HUES6 (cell line): ENCODE measurements around the gene C2CD2.

ENCODE experiments used
- H3K27ac ChIP-seq: 2 replicates; pipeline ENCODE4 v1.7.0; 2013; ENCODE audit warnings: low read depth, mild to moderate bottlenecking, low read length, inconsistent platforms
- H3K27me3 ChIP-seq: 2 replicates; pipeline ENCODE4 v1.6.1; 2013; ENCODE audit warnings: low read length; ENCODE audit not compliant: control insufficient read depth, insufficient read depth
- H3K36me3 ChIP-seq: 2 replicates; pipeline ENCODE4 v1.6.1; 2013; ENCODE audit warnings: low read length; ENCODE audit not compliant: control insufficient read depth, insufficient read depth
- H3K4me1 ChIP-seq: 2 replicates; pipeline ENCODE4 v1.6.1; 2013; ENCODE audit warnings: low read length; ENCODE audit not compliant: control insufficient read depth, insufficient read depth
- H3K4me3 ChIP-seq: 2 replicates; pipeline ENCODE4 v1.5.1; 2013; ENCODE audit warnings: low read depth, low read length
- H3K9ac ChIP-seq: one replicate; pipeline ENCODE4 v1.6.1; 2013; ENCODE audit warnings: mild to moderate bottlenecking, low read length
- H3K9me3 ChIP-seq: 2 replicates; pipeline ENCODE4 v1.6.1; 2013; ENCODE audit warnings: low read depth, low read length; ENCODE audit not compliant: control insufficient read depth, insufficient read depth

Gene C2CD2

GRCh38 chr21:41861255-41861654 lies 92.6 kb downstream of the C2CD2 start:
- Histone ChIP-seq H3K27me3 (no peaks in the 10 kb centered on the region), H3K4me3 (no peak overlapping the region), H3K27ac (no peak overlapping the region), H3K4me1 (peaks cover 13% of the 10 kb centered on the region; the same call in 1 of the 2 replicates), H3K36me3 (peaks cover 30% of the 10 kb centered on the region), H3K9ac (no peak overlapping the region), H3K9me3 (no peaks in the 10 kb centered on the region)

- Histone ChIP-seq H3K4me1 (peaks cover 8% of the 10 kb centered on the region; the same call in 1 of the 2 replicates), H3K9ac (no peak overlapping the region), H3K9me3 (no peaks in the 10 kb centered on the region), H3K36me3 (peaks cover 39% of the 10 kb centered on the region), H3K27me3 (no peaks in the 10 kb centered on the region), H3K4me3 (no peak overlapping the region), H3K27ac (no peak overlapping the region)
Observed at GRCh38 chr21:41859297-41859980, 94.4 kb downstream of the C2CD2 start.

- no peaks in the 10 kb centered on the region for H3K27me3 ChIP-seq
- H3K4me3 ChIP-seq = no peak overlapping the region
- H3K36me3 ChIP-seq = peaks cover 47% of the 10 kb centered on the region
- no peak overlapping the region for H3K9ac ChIP-seq
- no peak overlapping the region for H3K27ac ChIP-seq
- no peaks in the 10 kb centered on the region for H3K9me3 ChIP-seq
- peaks cover 8% of the 10 kb centered on the region; the same call in 1 of the 2 replicates for H3K4me1 ChIP-seq
Observed at GRCh38 chr21:41858466-41859296, 95.1 kb downstream of the C2CD2 start.

- no peak overlapping the region for H3K27ac ChIP-seq
- peaks cover 50% of the 10 kb centered on the region for H3K36me3 ChIP-seq
- H3K9ac ChIP-seq = no peak overlapping the region
- no peaks in the 10 kb centered on the region for H3K9me3 ChIP-seq
- no peaks in the 10 kb centered on the region for H3K27me3 ChIP-seq
- peaks cover 8% of the 10 kb centered on the region; the same call in 1 of the 2 replicates for H3K4me1 ChIP-seq
- no peak overlapping the region for H3K4me3 ChIP-seq
Observed at GRCh38 chr21:41857771-41858300, 96.0 kb downstream of the C2CD2 start.

GRCh38 chr21:41856572-41856971 lies 97.2 kb downstream of the C2CD2 start:
- Histone ChIP-seq H3K9me3 (no peaks in the 10 kb centered on the region), H3K9ac (no peak overlapping the region), H3K4me1 (no peaks in the 10 kb centered on the region), H3K36me3 (peaks cover 50% of the 10 kb centered on the region), H3K27me3 (no peaks in the 10 kb centered on the region), H3K4me3 (no peak overlapping the region), H3K27ac (no peak overlapping the region)

- peaks cover 46% of the 10 kb centered on the region for H3K36me3 ChIP-seq
- no peak overlapping the region for H3K9ac ChIP-seq
Observed at GRCh38 chr21:41854426-41854995, 99.3 kb downstream of the C2CD2 start.

GRCh38 chr21:41852929-41853320 lies 100.9 kb downstream of the C2CD2 start:
- Histone ChIP-seq H3K9ac (no peak overlapping the region), H3K36me3 (peaks cover 34% of the 10 kb centered on the region), H3K27me3 (no peaks in the 10 kb centered on the region), H3K4me3 (no peak overlapping the region), H3K4me1 (no peaks in the 10 kb centered on the region), H3K9me3 (no peaks in the 10 kb centered on the region), H3K27ac (no peak overlapping the region)

More at GRCh38 chr21:41854426-41854995, 99.3 kb downstream of the C2CD2 start:
- no peak overlapping the region for H3K27ac ChIP-seq
- no peaks in the 10 kb centered on the region for H3K9me3 ChIP-seq
- H3K4me3 ChIP-seq = no peak overlapping the region
- H3K27me3 ChIP-seq = no peaks in the 10 kb centered on the region
- H3K4me1 ChIP-seq = no peaks in the 10 kb centered on the region

GRCh38 chr21:41852151-41852928 lies 101.5 kb downstream of the C2CD2 start:
- H3K27ac ChIP-seq = no peak overlapping the region
- no peak overlapping the region for H3K9ac ChIP-seq
- peaks cover 29% of the 10 kb centered on the region for H3K36me3 ChIP-seq
- H3K9me3 ChIP-seq = no peaks in the 10 kb centered on the region
- H3K27me3 ChIP-seq = no peaks in the 10 kb centered on the region
- H3K4me1 ChIP-seq = no peaks in the 10 kb centered on the region
- H3K4me3 ChIP-seq = no peak overlapping the region

GRCh38 chr21:41851090-41851790 lies 102.6 kb downstream of the C2CD2 start:
- H3K9ac ChIP-seq = no peak overlapping the region
- H3K36me3 ChIP-seq = peaks cover 19% of the 10 kb centered on the region
- H3K27ac ChIP-seq = no peak overlapping the region
- H3K9me3 ChIP-seq = no peaks in the 10 kb centered on the region
- H3K4me3 ChIP-seq = no peak overlapping the region
- no peaks in the 10 kb centered on the region for H3K4me1 ChIP-seq
- H3K27me3 ChIP-seq = no peaks in the 10 kb centered on the region

- Histone ChIP-seq H3K27me3 (no peaks in the 10 kb centered on the region), H3K36me3 (peaks cover 19% of the 10 kb centered on the region), H3K27ac (no peak overlapping the region), H3K4me1 (peaks cover 8% of the 10 kb centered on the region; the same call in 1 of the 2 replicates), H3K9ac (no peak overlapping the region), H3K9me3 (no peaks in the 10 kb centered on the region), H3K4me3 (no peak overlapping the region)
Observed at GRCh38 chr21:41850085-41850484, 103.7 kb downstream of the C2CD2 start.
